NCI-H187 treated with DMSO at 0.1 percent for 48 hours (cell line): ENCODE measurements around the gene PLA2G15.

Experiments
- DNase-seq: peaks from one replicate; lab custom pipeline; 2025; lab: John Stamatoyannopoulos, UW

PLA2G15 gene

GRCh38 chr16:68232335-68232734, 12.8 kb upstream of the PLA2G15 start:
- DNase-seq: no peak

GRCh38 chr16:68233085-68233834, 11.9 kb upstream of the PLA2G15 start:
- no peak for DNase-seq

GRCh38 chr16:68233835-68234187, 11.4 kb upstream of the PLA2G15 start:
- DNase-seq: no peak

- no peak for DNase-seq
Observed at GRCh38 chr16:68234188-68235107, 10.7 kb upstream of the PLA2G15 start.

- DNase-seq: no peak
Observed at GRCh38 chr16:68235108-68235886, 9.9 kb upstream of the PLA2G15 start.

GRCh38 chr16:68235887-68236136, 9.4 kb upstream of the PLA2G15 start, which contains the start of gene ESRP2:
Gene ESRP2, minus strand, starts transcription at chr16:68236127. Its CDS starts 82 bp downstream, at chr16:68236045.
- no peak for DNase-seq

- no peak for DNase-seq
Observed at GRCh38 chr16:68236137-68236825, 8.9 kb upstream of the PLA2G15 start.

- no peak for DNase-seq
Observed at GRCh38 chr16:68236826-68237242, 8.3 kb upstream of the PLA2G15 start.

GRCh38 chr16:68237243-68238028, 7.7 kb upstream of the PLA2G15 start:
- DNase-seq: peak; percentile 66

GRCh38 chr16:68238029-68238345, 7.2 kb upstream of the PLA2G15 start:
- no peak for DNase-seq

GRCh38 chr16:68242085-68242484, 3.1 kb upstream of the PLA2G15 start:
- no peak for DNase-seq

GRCh38 chr16:68242926-68243858, 2.0 kb upstream of the PLA2G15 start:
- DNase-seq: no peak

- no peak for DNase-seq
Observed at GRCh38 chr16:68244481-68244902, 681 bp upstream of the PLA2G15 start.

- no peak for DNase-seq
Observed at GRCh38 chr16:68246121-68246520, 948 bp downstream of the PLA2G15 start.

- DNase-seq: no peak
Observed at GRCh38 chr16:68246666-68247065, 1.5 kb downstream of the PLA2G15 start.

- DNase-seq: no peak
Observed at GRCh38 chr16:68247400-68247799, 2.2 kb downstream of the PLA2G15 start.

GRCh38 chr16:68247932-68248331, 2.8 kb downstream of the PLA2G15 start:
- DNase-seq: no peak

GRCh38 chr16:68249371-68249770, 4.2 kb downstream of the PLA2G15 start:
- no peak for DNase-seq

GRCh38 chr16:68250951-68251350, 5.8 kb downstream of the PLA2G15 start:
- DNase-seq: no peak

GRCh38 chr16:68251832-68252231, 6.7 kb downstream of the PLA2G15 start:
- DNase-seq: no peak
